Measurements from ENCODE around the gene AP2M1.
A peak's percentile ranks its signal among the peaks of the same experiment; 100 is the strongest.

Gene AP2M1

DNA sequence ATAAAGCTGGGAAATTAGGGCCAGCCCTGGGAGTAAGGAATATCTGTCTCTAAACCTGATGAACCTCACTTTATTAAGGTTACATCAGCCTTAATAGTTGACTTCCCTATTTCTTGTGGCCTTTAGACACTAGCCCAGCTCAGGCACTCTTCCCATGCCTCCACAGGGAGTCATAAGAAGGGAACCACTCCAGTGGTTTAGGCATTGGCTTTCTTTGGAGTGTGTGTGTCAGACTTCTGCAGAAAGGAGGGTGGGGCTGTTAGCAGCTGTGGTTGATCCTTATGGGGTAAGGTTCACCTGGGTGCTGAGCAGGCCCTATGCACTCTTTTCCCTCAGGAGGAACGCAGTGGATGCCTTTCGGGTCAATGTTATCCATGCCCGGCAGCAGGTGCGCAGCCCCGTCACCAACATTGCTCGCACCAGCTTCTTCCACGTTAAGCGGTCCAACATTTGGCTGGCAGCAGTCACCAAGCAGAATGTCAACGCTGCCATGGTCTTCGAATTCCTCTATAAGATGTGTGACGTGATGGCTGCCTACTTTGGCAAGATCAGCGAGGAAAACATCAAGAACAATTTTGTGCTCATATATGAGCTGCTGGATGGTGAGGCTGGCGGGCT lies 4.0 kb downstream of the AP2M1 start:
- H3K27ac ChIP-seq = no peak overlapping the region
- TF ChIP-seq, protein P1, sequence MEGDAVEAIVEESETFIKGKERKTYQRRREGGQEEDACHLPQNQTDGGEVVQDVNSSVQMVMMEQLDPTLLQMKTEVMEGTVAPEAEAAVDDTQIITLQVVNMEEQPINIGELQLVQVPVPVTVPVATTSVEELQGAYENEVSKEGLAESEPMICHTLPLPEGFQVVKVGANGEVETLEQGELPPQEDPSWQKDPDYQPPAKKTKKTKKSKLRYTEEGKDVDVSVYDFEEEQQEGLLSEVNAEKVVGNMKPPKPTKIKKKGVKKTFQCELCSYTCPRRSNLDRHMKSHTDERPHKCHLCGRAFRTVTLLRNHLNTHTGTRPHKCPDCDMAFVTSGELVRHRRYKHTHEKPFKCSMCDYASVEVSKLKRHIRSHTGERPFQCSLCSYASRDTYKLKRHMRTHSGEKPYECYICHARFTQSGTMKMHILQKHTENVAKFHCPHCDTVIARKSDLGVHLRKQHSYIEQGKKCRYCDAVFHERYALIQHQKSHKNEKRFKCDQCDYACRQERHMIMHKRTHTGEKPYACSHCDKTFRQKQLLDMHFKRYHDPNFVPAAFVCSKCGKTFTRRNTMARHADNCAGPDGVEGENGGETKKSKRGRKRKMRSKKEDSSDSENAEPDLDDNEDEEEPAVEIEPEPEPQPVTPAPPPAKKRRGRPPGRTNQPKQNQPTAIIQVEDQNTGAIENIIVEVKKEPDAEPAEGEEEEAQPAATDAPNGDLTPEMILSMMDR (IDR thresholded peaks at IDR 0.05) = no peak
- H3K4me3 ChIP-seq = no peak overlapping the region
- no peak for DNase-seq (ENCODE audit: low spot score)

DNA sequence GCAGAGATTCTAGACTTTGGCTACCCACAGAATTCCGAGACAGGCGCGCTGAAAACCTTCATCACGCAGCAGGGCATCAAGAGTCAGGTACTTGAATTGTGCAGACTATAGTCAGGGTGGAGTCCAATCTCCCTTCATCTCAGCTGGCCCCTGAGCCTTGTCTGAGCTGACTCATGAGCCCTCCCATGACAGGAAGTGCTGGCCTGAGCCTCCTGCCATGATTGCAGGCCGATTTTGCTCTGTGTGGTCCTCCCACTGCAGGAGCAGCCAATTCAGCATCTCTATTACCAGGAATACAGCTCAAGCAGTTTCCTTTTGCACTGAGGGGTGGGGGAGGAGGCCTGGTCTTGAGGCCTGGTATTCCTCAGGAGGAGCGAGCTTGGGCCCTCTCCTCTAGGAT lies 5.5 kb downstream of the AP2M1 start:
- no peak overlapping the region for H3K27ac ChIP-seq
- no peak for DNase-seq (ENCODE audit: low spot score)
- no peak overlapping the region for H3K4me3 ChIP-seq
- TF ChIP-seq, protein P1 (IDR thresholded peaks at IDR 0.05) = no peak

DNA sequence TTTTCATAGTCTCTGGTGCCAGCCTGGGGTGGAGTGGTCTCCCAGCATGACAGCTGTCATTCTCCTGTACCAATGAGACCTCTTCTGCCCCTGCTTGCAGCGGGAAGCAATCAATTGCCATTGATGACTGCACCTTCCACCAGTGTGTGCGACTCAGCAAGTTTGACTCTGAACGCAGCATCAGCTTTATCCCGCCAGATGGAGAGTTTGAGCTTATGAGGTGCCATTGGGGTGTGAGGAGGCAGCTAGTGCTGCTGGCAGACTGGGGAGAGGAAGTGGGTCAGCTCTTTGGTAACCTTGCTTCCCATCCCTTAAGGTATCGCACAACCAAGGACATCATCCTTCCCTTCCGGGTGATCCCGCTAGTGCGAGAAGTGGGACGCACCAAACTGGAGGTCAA lies 6.9 kb downstream of the AP2M1 start:
- Histone ChIP-seq H3K4me3 (no peak overlapping the region), H3K27ac (no peak overlapping the region)
- DNase-seq (ENCODE audit: low spot score) = no peak
- TF ChIP-seq, protein P1 (IDR thresholded peaks at IDR 0.05) = no peak

DNA sequence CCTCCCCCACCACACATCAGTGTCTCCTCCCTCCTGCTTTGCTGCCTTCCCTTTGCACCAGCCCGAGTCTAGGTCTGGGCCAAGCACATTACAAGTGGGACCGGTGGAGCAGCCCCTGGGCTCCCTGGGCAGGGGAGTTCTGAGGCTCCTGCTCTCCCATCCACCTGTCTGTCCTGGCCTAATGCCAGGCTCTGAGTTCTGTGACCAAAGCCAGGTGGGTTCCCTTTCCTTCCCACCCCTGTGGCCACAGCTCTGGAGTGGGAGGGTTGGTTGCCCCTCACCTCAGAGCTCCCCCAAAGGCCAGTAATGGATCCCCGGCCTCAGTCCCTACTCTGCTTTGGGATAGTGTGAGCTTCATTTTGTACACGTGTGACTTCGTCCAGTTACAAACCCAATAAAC lies 9.0 kb downstream of the AP2M1 start:
- Histone ChIP-seq H3K27ac (no peak overlapping the region), H3K4me3 (no peak overlapping the region)
- no peak for DNase-seq (ENCODE audit: low spot score)
- TF ChIP-seq, protein P1 (IDR thresholded peaks at IDR 0.05) = no peak

DNA sequence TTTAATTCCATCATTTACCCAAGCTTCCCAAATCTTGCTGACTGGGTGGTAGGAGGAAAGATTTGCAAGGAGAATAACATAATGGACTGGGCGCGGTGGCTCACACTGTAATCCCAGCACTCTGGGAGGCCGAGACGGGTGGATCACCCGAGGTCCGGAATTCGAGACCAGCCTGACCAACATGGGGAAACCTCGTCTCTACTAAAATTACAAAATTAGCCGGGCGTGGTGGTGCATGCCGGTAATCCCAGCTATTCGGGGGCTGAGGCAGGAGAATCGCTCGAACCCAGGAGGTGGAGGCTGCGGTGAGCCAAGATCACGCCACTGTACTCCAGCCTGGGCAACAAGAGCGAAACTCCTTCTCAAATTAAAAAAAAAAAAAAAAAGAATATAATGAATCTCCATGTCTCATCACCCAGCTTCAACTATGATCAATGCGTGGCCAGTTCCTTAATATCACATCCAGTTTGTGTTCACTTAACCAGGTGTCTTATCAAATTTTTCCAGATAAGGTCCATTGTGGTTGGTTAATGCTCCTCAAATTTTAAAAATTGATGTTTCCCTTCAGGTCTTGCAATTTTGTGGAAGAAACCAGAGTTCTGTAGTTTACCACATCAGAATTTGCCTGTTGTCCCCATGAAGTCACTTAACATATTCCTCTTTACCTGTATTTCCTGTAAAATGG lies 10.0 kb downstream of the AP2M1 start:
- Histone ChIP-seq H3K27ac (peak overlapping the region; percentile 91 to 93), H3K4me3 (no peak overlapping the region)
- DNase-seq (ENCODE audit: low spot score) = no peak
- TF ChIP-seq, protein P1 (IDR thresholded peaks at IDR 0.05) = no peak

DNA sequence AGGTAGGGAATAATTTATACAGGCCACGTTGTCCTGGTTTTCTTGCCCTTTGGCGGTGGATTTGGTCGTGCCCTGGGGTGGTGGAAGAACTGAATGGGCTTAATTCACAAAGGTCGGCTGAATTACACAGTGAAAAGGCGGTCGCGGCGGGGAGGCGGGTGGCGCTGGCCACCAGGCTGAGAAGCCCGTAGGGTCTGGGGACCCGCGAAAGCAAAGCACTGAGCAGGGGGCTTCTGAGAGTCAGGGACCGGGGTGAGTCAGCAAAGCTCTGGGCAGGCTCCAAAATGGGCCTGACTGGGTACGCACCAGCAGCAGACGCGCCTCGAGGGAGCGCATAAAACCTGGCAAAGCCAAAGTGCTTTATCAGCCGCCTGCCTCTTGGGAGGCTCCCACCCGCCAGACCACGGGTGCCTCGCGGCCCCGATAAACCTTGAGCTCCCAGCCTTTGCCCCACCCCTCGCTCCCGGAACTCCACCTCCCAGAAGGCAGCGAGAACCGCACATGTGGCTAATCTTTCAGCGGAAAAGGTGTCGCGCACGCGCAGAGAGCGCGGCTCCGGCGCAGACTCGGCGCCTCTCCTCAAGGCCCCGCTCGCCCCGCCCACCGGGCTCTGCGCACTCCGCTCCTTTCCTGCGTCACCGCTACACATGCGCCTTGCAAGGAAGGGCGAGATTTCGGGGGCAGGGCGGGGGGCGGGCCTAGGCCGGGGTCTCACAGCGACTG lies 11.0 kb downstream of the AP2M1 start:
- H3K4me3 ChIP-seq = peak overlapping the region; percentile 98
- TF ChIP-seq, protein P1 (IDR thresholded peaks at IDR 0.05) = no peak
- peak; percentile 100 for DNase-seq (ENCODE audit: low spot score)
- peak overlapping the region; percentile 91 to 93 for H3K27ac ChIP-seq

Measured in coronary artery (tissue), 2 donors.